Skin of body (tissue), 3 donors: ENCODE data around the gene RAPSN. TPM values are rescaled to one million over a fixed set of nuclear protein-coding genes. Genes with fewer than 3 reads are reported as not detected.

Source experiments
- DNase-seq: peaks from one replicate; lab custom pipeline; 2025; lab: John Stamatoyannopoulos, UW
- small RNA-seq: library from RNA; depleted of rRNA; stranded (forward); fragments of <200 nt; gene quantifications from one replicate; pipeline ENCODE3, GENCODE V24; 2014; ENCODE audit warnings: low replicate concordance
- total RNA-seq: library from RNA; depleted of rRNA; stranded (reverse); fragments of >200 nt; gene quantifications from one replicate; pipeline ENCODE4 v1.2.3, GENCODE V29; 2014

The RAPSN gene
- total RNA-seq, 1 donor from 2014 or later = 2.5 TPM

- no peak for DNase-seq
Measured at GRCh38 chr11:47391077-47391583, 57.8 kb downstream of the RAPSN start.

DNA sequence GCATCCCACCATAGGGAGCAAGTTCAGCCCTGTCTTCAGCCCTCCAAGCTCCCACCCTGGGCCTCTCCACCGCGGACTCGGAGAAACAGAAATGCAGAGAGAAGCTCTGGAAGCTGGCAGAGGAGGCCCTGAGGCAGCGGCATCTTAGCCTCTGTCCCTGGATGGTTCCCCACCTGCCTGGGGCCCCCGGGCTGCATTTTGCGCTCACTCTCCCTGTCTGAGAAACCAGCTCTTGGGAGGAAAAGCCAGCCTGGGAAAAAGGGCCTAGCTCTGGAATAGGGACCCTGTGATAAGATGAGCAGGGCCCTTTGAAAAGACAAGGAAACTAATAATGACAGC is 58.5 kb downstream of the RAPSN start:
- no peak for DNase-seq

- no peak for DNase-seq
Measured at GRCh38 chr11:47389577-47390421, 59.1 kb downstream of the RAPSN start.

GRCh38 chr11:47388697-47389576 is 60.0 kb downstream of the RAPSN start:
- no peak for DNase-seq

DNA sequence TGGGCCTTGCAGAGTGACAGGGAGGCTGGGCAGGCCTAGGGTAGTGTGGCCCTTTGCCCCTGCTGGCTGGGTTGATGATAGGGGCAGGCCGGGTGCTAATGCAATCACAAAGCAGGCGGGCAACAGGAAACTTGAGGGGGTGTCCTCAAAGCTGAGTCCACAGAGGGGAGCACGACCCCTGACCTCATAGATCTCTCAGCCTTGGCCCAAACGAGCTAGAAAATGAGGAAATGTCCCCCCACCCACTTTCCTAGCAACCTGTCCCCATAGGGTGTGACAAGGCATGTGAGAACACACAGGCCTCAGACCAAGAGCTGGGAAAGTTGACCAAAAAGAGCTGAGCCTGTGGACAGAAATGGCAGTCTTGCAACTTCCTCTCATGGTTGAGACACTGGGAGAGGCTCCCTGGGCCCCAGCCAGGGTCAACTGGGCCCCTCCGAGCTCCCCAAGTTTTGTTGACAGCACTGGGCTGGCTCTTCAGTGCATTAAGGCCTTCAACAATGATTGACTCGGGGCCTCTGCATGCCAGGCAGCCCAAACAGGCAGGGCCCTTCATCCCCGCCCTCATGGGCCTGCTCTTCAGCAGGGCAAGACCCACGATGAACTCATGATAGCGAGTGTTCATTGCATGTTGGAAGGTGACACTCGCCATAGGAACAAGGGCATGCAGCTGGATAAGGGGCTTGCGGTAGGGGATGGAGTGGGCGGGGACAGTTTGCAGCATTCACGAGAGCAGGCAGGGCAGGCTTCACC is 60.8 kb downstream of the RAPSN start:
- DNase-seq = no peak

Small RNA genes lying within 50 kb of the gene (small RNA-seq; reads per million reads assigned to genes)
- gene MIR4487 = not detected

Other genes with a start within 250 kb of the RAPSN start
- 20.6 TPM for gene DDB2, start 234.2 kb downstream of the RAPSN start, total RNA-seq
- 18.8 TPM for gene ACP2, start 200.3 kb downstream of the RAPSN start, total RNA-seq
- 34.4 TPM for gene NR1H3, start 191.1 kb downstream of the RAPSN start, total RNA-seq
- 28.8 TPM for gene MADD, start 179.0 kb downstream of the RAPSN start, total RNA-seq
- gene MYBPC3, start 96.4 kb downstream of the RAPSN start, total RNA-seq = 0.30 TPM
- 7.5 TPM for gene SPI1, start 70.6 kb downstream of the RAPSN start, total RNA-seq
- 22.2 TPM for gene SLC39A13, start 40.5 kb downstream of the RAPSN start, total RNA-seq
- 79.6 TPM for gene PSMC3, start 22.7 kb downstream of the RAPSN start, total RNA-seq
- 102 TPM for gene CELF1, start 104.0 kb upstream of the RAPSN start, total RNA-seq
- 26.9 TPM for gene PTPMT1, start 116.5 kb upstream of the RAPSN start, total RNA-seq
- 15.7 TPM for gene KBTBD4, start 129.8 kb upstream of the RAPSN start, total RNA-seq
- gene NDUFS3, start 129.9 kb upstream of the RAPSN start, total RNA-seq = 44.2 TPM
- gene FAM180B, start 137.5 kb upstream of the RAPSN start, total RNA-seq = 0.99 TPM
- 1.3 TPM for gene C1QTNF4, start 145.3 kb upstream of the RAPSN start, total RNA-seq
- gene MTCH2, start 193.4 kb upstream of the RAPSN start, total RNA-seq = 34.4 TPM